Liver (tissue), 3 donors: ENCODE data around the gene ZNF185.
"Not testable (repeated sequence)": the region's sequence is repeated elsewhere in the genome, so short reads cannot be mapped to it uniquely, and the experiment has no call there.

Experiments
- JUND ChIP-seq, 2 donors: IDR thresholded peaks; 2 replicates each; pipeline ENCODE4 v1.6.1; 2016; ENCODE audit warnings: antibody characterized with exemption in 2 of 2
- SP1 ChIP-seq: IDR thresholded peaks from 2 replicates; pipeline ENCODE4 v1.6.1; 2018; ENCODE audit warnings: antibody characterized with exemption, mild to moderate bottlenecking
- TAF1 ChIP-seq: conservative IDR thresholded peaks from 2 replicates; pipeline ENCODE4 v1.6.1; 2016; ENCODE audit warnings: antibody characterized with exemption, mild to moderate bottlenecking
- YY1 ChIP-seq: IDR thresholded peaks from 2 replicates; pipeline ENCODE4 v1.6.1; 2016; ENCODE audit warnings: antibody characterized with exemption, mild to moderate bottlenecking
- TF ChIP-seq, protein P1 (sequence below): fragments of 150-350 bp; IDR thresholded peaks from 2 replicates; pipeline ENCODE4 v1.5.1; 2017; ENCODE audit warnings: improper control_type of control experiment, low read depth, low read length; ENCODE audit not compliant: missing input control
- TF ChIP-seq, protein P2 (sequence below): IDR thresholded peaks from 2 replicates; pipeline ENCODE4 v1.6.1; 2016; ENCODE audit warnings: antibody characterized with exemption
- TF ChIP-seq, protein P3 (sequence below): IDR thresholded peaks from 2 replicates; pipeline ENCODE4 v1.6.1; 2016; ENCODE audit warnings: antibody characterized with exemption, mild to moderate bottlenecking
- TF ChIP-seq, protein P4 (sequence below): IDR thresholded peaks from 2 replicates; pipeline ENCODE4 v1.6.1; 2016; ENCODE audit warnings: antibody characterized with exemption
- donor health status: healthy.
- donor health status: healthy.

DNA sequence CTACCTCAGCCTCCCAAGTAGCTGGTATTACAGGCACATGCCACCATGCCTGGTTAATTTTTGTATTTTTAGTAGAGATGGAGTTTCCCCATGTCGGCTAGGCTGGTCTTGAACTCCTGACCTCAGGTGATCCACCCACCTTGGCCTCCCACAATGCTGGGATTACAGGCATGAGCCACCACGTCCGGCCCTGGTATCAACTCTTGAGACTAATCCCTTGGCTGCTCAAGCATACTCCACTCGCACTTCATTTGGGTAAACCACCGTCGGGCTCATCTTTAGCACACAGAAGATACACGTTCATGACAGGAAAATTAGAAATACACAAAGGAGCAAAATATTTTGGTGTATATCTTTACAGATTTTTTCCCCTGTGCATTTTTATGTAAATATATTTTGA is 12.2 kb downstream of the ZNF185 start:
- TF ChIP-seq, protein P1, sequence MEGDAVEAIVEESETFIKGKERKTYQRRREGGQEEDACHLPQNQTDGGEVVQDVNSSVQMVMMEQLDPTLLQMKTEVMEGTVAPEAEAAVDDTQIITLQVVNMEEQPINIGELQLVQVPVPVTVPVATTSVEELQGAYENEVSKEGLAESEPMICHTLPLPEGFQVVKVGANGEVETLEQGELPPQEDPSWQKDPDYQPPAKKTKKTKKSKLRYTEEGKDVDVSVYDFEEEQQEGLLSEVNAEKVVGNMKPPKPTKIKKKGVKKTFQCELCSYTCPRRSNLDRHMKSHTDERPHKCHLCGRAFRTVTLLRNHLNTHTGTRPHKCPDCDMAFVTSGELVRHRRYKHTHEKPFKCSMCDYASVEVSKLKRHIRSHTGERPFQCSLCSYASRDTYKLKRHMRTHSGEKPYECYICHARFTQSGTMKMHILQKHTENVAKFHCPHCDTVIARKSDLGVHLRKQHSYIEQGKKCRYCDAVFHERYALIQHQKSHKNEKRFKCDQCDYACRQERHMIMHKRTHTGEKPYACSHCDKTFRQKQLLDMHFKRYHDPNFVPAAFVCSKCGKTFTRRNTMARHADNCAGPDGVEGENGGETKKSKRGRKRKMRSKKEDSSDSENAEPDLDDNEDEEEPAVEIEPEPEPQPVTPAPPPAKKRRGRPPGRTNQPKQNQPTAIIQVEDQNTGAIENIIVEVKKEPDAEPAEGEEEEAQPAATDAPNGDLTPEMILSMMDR = not testable (repeated sequence)
- not testable (repeated sequence) for TF ChIP-seq JUND (IDR thresholded peaks at IDR 0.05); TAF1; SP1; YY1
- TF ChIP-seq, protein P2, sequence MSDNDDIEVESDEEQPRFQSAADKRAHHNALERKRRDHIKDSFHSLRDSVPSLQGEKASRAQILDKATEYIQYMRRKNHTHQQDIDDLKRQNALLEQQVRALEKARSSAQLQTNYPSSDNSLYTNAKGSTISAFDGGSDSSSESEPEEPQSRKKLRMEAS = not testable (repeated sequence)
- TF ChIP-seq, protein P3, sequence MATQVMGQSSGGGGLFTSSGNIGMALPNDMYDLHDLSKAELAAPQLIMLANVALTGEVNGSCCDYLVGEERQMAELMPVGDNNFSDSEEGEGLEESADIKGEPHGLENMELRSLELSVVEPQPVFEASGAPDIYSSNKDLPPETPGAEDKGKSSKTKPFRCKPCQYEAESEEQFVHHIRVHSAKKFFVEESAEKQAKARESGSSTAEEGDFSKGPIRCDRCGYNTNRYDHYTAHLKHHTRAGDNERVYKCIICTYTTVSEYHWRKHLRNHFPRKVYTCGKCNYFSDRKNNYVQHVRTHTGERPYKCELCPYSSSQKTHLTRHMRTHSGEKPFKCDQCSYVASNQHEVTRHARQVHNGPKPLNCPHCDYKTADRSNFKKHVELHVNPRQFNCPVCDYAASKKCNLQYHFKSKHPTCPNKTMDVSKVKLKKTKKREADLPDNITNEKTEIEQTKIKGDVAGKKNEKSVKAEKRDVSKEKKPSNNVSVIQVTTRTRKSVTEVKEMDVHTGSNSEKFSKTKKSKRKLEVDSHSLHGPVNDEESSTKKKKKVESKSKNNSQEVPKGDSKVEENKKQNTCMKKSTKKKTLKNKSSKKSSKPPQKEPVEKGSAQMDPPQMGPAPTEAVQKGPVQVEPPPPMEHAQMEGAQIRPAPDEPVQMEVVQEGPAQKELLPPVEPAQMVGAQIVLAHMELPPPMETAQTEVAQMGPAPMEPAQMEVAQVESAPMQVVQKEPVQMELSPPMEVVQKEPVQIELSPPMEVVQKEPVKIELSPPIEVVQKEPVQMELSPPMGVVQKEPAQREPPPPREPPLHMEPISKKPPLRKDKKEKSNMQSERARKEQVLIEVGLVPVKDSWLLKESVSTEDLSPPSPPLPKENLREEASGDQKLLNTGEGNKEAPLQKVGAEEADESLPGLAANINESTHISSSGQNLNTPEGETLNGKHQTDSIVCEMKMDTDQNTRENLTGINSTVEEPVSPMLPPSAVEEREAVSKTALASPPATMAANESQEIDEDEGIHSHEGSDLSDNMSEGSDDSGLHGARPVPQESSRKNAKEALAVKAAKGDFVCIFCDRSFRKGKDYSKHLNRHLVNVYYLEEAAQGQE = not testable (repeated sequence)
- TF ChIP-seq, protein P4, sequence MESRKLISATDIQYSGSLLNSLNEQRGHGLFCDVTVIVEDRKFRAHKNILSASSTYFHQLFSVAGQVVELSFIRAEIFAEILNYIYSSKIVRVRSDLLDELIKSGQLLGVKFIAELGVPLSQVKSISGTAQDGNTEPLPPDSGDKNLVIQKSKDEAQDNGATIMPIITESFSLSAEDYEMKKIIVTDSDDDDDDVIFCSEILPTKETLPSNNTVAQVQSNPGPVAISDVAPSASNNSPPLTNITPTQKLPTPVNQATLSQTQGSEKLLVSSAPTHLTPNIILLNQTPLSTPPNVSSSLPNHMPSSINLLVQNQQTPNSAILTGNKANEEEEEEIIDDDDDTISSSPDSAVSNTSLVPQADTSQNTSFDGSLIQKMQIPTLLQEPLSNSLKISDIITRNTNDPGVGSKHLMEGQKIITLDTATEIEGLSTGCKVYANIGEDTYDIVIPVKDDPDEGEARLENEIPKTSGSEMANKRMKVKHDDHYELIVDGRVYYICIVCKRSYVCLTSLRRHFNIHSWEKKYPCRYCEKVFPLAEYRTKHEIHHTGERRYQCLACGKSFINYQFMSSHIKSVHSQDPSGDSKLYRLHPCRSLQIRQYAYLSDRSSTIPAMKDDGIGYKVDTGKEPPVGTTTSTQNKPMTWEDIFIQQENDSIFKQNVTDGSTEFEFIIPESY = not testable (repeated sequence)
